CD4-positive, alpha-beta T cell treated with Interferon gamma for 1 hour (primary cell): Measurements from ENCODE around the gene TESMIN.

Experiments used
- DNase-seq: peaks from one replicate; pipeline ENCODE4 v3.0.0-alpha.2; 2020

Gene TESMIN

DNA sequence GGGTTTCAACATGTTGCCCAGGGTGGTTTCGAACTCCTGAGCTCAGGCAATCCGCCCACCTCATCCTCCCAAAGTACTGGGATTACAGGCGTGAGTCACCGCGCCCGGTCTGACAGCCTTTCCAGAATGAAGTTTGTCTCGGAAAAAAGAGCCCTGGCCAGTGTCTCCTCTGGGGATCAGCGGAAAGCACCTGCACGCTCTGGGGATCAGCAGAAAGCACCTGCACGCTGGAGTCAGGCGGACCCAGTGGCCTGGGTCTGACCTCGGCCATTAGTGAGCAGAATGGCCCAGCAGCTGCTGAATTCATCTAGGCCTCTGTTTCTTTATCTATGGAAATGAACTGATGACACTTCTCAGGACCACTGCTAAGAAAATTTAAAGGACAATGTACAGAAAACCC, 10.5 kb upstream of the TESMIN start:
- DNase-seq, result no peak

DNA sequence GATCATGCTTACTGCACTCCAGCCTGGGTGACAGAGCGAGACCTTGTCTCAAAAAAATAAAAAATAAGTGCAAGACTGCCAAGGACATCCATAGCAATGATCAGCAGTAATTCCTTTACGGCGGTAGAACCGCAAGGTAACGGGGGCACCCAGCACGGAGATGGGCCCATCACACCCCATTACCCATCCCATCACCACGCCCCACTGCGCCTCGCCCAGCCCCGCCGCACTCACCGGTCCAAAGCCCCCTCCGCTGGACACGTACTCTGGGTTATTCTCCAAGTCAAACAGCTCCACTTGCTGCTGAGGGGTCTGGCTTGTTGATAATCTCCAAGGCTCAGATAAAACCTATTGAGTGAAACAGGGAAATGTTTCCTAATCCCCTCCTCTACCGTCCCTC, 8.7 kb upstream of the TESMIN start:
- DNase-seq, result no peak

DNA sequence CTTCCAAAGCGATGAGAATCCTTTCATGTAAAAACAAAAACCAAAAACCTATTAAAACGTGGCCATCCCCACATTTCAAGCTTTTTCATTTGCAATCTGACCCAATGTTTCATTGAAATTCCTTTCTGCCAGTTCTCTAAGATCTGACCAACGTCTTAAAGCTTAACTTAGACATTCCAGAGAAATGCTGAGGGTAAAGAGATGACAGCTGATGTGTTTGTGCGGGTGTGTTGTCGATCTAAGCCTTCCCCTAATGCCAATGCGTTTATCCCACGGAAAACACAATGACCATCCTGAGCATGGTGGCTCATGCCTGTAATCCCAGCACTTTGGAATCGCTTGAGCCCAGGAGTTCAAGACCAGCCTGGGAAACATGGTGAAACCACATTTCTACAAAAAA, 6.4 kb upstream of the TESMIN start:
- no peak for DNase-seq

DNA sequence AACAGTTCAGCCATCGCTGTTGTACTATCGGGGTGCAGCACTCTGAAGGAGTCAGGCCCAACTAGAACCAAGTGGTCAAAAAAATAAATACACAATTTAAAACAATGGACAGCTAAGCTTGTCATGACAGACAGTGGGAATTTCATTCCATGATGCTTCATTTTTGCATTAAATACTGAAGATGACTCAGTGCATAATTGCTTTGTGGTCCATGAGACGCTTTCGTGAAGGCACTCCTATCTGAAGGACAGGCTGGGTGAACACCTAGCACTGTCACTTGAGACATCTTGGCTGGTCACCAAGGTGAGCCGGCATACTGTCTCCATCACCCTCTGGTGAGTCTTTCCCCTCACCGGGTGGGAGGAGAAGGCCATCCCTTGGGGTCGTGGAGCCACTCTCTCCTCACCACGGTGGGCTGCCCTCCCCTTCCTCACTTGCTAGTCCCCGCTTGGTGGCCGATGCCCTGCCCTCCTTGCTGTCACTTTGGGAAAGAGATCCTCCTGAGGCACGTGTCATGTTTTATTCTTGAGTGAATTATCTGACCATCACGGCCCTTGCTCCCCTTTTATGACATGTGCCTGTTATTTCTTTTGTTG, 4.9 kb upstream of the TESMIN start:
- DNase-seq, result no peak

DNA sequence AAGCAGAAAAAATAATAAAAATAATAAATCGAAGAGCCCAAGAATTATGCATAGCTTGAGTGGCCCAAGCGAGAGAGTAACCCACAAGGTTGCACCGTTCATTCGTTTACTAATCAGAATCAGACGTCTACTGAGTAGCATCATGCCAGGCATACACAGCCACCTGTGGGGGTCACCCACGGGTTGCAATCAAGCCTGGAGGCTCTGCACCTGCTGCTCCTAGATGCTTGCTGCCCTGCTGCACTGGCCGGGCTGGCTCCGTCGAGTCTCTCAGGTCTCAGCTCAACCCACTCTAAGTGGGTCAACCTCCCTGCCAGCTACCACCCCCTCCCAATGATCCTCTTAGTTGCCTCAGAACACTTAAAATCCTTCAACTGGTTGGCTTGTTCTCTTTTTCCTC, 2.0 kb upstream of the TESMIN start:
- no peak for DNase-seq

DNA sequence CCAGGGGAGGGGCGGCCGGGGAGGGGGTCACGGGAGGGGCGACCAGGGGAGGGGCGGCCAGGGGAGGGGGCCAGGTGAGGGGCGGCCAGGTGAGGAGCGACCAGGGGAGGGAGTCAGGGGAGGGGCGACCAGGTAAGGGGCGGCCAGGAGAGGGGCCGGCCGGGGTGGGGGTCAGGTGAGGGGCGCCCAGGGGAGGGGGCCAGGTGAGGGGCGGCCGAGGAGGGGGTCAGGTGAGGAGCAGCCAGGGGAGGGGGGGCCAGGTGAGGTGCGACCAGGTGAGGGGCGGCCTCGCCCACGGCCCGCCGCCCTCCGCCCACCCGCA, 355 bp downstream of the TESMIN start:
- DNase-seq, result no peak

DNA sequence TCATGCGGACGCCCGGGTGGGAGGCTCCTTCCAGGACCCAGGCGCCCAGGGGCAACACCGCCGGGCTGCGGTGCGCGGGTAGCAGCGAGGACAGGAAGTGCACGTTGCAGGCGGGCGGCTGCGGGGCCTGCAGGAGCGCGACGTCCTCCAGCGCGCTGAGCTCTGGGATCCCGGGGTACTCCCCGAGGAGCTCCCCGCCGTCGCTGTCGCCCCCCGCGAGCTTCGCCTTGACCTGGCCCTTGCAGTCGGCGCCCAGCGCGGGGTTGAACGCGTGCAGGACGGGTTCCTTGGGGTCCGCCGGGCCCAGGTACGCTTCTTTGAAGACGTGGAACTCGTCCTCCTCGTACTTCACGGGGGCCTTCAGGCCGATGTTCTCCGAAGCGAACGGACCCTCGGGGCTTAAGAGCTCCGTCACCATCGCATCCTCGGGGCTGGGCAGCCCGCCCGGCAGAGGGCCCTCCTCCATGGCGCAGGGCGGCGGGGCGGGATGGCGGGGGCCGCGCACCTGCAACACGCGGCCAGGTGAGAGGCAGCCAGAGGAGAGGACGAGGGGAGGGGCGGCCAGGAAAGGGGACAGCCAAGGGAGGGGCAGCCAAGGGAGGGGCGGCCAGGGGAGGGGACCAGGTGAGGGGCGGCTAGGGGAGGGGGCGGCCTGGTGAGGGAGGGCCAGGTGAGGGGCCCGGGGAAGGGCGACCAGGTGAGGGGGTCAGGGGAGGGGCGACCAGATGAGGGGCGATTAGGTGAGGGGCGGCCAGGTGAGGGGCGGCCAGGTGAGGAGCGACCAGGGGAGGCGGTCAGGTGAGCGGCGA, 921 bp downstream of the TESMIN start:
- DNase-seq, result no peak

DNA sequence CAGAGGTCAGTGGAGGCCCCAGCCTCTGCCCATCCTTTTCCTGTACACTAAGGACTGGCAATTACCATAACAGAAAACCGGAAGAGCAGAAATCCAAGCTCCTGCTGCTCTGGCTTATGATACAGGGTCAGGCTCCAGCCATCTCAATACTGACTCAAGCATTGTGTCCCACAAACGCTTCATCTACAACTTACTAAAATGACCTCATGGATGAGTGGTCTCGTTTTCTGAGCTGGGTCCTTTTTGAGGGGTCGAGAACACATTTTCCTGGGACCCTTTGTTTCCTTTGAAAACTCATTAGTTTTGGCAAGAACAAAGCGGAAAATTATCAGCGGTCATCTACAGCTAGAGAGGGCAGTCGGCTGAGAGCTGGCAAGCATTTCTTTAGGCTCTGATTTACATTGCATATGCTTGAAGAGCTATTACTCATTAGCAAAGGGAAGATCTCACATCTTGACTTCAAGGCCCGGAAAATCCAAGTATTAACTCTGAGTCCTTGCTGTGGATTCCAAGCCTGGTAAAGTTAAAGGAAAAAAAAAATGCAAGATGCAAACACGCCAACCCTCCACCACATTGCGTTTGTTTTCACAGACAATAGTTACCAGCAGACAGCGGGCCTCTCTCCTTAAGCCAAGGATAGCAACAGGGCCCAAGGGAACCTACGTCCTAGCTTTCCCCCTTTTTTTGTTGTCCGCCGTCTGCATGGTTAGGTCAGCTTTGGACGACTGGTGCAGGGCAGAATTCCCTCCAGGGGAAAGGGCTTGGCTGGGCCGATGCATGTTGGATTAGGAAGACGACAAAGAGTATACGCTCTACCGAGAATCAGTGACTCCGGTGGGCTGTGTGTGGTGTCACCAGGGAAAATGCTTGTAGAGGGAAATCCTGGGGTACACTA, 1.8 kb downstream of the TESMIN start:
- DNase-seq, result no peak

DNA sequence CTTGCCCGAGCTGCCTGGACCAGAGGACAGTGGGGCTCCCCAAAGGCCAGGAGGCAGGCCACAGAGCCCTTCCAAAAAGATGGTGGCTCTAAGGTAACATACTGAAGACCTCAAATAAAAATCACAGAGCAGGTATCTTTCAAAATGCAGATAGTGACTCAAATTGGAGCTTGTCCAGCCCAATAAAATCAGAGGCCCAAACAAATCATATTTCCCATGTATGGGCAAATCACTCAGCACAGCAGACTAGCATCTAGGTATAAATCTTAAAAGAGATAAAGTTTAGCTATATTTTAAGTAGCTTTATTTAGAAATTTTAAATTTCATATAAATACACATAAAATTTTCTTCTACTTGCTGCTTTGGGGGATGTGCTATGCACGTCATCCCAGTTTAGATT, 3.3 kb downstream of the TESMIN start:
- DNase-seq, result no peak

DNA sequence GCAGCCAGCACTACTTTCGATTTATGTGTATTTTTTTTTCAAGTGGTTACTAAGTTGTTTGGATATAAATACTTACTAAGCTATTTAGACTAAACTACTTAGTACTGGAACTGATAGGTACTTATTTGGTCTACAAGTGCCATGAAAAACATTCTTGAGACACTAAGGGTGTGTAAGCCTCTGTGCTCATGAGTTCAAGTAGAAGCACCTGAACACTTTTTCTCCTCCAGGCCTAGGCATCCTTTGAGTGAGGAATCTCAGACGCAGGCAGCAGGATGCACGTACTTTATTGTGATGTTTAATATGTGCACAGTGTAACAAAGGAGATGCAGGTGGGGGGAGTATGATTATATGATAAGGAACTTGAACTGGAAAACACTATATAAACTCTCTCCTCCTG, 7.8 kb downstream of the TESMIN start:
- no peak for DNase-seq

DNA sequence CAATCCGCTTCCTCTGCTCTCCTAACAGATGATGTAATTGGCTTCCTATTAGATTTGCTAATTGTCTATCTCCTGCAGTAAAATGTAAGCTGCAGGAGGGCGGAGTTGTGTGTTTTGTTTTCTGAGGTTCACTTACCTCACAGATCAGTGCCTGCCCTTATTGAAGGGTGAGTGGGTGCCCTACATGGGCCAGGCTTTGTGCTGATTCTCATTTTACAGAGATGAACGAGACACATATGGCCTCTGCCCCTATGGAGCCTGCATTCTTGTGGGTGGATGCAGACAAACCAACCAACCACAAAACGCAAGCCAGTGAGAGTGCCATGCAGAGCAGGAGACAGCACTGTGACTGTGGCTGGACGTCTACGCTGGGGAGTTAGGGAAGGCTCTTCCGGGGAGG, 9.9 kb downstream of the TESMIN start:
- DNase-seq, result no peak

DNA sequence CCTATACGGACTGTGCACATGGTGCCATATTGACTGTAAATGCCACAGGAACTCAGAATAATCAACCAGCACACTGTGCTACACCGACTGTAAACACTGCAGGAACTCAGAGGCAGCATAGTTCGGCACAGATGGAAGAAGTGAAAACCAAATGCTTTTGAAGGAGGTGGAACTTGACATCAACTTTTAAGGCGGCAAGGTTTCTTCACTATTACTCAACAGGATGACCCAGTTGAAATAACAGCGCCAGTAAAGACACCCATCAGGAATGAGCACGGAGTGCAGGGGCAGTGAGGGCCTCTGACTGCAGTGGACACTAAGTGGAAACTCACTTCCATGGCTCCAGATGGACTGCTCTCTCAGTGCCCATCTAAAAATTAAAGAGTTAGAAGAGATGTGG, 15.7 kb downstream of the TESMIN start:
- no peak for DNase-seq

DNA sequence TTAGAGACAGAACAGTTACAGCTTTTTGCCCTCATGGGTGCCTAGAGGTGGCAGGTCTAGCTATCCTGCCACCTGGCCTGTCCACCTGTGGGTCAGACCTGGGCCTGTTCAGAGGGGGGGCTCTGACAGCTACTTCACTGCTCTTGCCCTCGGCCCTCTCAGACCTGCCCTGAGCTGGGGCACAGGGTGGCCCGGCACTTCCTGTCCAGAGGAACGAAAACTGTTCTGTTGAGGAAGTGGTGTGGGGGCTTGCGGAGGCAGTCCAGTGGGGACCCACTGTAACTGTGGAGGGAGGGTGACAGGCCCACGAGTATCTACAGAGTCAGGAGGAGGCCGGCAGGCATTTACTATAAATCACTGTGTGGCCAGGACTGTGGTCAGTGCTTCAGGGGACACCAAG, 16.2 kb downstream of the TESMIN start:
- no peak for DNase-seq

DNA sequence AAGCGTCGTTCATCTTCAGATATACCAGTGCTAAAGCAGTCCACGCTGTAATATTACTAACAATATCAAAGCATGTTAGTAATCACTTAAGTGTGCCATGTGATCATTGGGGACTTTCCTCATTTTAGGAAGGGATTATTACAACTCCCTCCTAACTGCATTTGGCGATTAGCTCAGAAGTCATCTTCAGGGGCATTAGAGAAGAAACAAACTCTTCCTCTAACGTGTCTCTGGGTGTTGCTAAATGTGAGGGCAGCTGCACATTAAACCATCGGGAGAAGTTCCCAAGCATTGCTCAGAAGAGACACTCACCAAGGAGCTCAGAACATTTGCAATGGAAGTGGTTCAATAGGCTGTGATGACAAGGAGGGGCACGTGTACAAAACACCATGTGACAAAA, 17.2 kb downstream of the TESMIN start:
- DNase-seq, result no peak

DNA sequence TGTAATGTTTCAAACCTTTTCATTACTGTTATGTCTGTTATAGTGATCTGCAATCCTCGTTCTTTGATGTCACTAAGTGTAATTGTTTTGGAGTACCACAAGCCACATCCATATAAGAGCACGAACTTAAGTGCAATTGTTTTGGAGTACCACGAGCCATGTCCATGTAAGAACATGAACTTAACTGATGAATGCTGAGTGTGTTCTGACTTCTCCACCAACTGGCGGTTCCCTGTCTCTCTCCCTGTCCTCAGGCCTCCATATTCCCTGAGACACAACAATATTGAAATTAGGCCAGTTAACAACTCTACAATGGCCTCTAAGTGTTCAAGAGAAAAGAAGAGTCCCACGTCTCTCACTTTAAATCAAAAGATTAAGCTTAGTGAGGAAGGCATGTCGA, 23.5 kb downstream of the TESMIN start:
- DNase-seq, result no peak

DNA sequence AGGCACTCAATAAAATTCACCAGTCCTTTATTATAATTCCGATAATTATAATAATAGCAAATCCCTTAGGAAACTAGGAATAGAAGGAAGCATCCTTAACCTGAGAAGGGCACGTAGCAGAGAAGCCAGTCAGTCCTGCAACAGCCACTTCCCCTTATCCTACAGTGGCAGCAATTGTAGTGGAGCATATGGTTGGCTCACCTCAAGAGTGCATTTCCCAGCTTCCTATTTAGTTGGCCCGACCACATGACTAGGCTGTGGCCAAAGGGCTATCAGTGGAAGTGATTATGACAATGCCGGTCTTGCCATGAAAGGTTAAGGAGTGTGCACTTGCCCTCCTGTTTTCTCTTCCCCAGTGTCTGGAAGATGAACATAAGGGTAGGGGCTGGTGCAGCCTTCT, 27.0 kb downstream of the TESMIN start:
- DNase-seq, result no peak

DNA sequence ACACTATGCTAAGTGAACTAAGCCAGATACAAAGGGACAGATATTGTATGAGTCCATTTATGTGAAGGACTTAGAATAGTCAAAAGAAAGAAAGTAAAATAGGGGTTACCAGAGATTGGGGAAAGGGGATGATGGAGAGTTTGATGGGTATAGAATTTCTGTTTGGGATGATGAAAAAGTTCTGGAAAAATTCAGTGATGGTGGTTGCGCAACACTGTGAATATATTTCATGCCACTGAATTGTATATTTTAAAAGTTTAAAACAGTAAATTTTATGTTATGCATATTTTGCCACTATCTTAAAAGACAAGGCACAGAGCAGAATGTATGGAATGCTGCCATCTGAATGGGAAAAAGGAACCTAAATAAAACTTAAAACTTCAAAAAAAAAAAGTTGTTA, 29.2 kb downstream of the TESMIN start:
- no peak for DNase-seq

DNA sequence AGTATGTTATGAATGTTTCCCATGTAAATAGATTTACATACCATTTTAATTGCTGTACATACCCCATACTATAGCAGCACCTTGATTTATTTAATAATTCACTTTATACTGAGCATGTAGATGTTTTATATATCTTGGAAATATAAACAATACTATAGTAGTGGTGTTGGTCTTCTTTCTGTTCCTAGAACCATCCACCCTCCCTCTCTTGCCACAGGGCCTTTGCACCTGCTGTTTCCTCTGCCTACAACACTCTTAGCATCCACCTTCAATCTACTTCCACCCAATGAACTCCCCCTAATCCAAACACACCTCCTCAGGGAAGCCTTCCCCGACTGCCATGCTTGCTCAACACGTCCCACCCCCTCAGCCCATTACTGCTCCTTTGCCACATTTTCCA, 30.2 kb downstream of the TESMIN start:
- DNase-seq, result no peak

DNA sequence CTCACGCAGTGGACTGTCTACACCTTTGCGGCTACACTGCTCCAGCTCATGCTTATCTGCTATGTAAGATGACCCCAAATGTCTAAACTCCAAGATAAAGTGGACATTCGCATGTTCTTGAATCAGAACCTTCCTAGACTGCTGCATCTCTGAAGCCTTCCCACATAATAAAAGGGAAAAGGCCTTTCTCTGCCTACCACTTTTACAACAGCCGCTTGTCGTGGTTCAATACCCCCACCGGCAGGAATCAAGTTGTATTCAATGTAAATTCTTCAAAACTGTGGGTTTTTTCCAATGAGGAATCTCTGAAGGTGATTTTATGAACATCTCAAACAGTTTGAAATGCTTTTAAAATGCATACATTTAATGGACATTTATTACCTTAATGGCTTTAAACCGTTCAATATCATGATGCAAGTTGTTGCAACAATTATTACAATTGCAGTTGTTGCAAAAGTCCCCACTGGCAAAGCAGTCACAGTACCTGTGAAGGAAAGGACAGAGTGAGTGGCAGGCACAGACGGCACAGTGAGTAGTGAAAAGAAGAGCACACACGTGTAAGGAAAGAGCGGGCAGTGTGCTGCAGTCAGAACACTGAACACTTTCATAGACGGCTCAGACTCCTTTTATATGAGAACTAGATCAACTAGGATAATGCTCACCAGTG, 35.7 kb downstream of the TESMIN start:
- no peak for DNase-seq

DNA sequence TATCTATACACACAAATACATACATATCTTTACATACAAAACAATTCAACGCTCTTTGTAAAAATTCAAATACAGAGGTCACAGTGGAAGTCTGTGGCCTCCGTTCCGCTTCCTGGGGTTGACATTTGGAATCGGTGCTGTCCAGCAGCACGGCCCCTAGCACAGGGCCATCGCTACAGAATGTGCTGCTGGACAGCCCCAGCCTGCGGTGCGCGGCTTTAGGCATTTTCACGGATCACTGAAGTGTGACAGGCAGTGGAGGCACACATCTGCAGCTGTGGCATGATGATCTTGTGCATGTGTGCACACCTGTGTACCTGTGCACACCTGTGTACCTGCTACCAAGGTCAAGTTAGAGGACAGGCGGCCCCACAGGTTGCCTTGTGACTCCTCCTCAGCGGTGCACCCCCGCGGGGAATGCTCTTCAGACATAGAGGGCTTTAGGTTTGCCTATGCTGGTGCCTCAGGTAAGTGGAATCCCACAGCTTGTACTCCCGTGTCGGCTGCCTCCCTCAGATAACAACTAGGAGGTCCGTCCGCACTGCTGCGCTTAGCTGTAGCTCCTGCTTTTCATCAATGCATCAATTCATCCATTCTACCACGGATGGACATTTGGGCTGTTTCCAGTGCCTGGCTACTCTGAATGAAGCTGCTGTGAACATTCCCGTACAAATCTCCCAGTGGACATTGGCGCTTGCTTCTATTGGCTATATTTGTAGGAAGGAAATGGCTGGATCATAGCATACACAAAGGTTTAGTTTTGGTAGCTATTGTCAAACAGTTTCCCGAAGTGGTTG, 37.1 kb downstream of the TESMIN start:
- no peak for DNase-seq

DNA sequence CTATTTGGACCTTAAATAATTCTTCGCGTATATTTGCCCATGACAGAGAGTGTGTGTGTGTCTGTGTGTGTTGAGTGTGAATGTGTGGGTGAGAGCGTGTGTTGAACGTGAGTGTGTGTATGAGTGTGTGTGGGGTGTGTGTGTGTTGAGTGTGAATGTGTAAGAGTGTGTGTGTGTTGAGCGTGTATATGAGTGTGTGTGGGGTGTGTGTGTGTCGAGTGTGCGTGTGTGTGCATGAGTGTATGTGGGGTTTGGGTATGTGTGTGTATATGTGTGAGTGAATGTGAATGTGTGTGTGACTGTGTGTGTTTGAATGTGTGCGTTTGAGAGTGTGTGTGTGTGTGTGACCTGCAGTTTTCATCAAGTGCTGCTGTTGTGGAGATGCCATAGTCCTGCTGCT, 40.2 kb downstream of the TESMIN start:
- DNase-seq, result no peak

DNA sequence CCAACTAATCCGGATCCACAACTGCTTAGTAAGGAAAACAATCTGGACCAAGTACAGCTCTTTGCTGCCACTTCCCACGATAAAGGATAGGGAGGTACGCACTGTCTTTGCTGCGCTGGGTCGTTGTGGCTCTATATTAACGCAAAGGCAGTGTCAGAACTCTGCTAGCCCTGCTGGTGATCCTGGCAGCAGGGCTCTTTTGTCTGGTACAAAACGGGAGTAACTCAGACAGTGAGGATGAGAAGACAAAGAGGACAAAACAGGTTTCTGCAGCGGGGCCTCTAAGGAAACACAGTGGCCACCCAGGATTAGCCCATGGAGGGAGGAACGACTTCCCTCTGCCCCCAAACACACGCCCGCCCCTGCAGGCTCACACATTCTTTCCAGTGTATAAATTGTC, 40.9 kb downstream of the TESMIN start:
- no peak for DNase-seq

DNA sequence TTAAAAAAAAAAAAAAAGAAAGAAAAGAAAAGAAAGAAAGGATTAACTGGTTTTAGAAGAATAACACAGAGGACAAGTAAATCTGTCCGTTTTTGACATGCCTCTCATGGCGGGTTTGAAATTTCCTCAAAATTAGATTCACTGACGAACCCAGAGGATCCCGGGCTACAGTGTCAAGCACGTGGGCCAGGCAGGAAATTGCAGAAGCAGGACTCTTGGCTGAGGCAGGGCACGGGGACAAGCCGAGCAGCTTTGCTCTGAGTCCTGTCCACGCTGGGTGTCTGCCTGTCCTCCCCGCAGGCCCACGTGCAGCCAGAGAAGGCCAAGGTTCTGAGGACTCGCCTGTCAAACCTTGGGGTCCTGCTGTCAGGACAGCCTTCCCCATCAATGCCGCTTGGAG, 42.3 kb downstream of the TESMIN start:
- no peak for DNase-seq
